ENCODE results near the gene ERVH48-1. TPM values are rescaled to one million over a fixed set of nuclear protein-coding genes. Genes with fewer than 3 reads are reported as not detected.

ERVH48-1 gene
- total RNA-seq, 6 donors from 2014 or later = 0.09 to 0.33 (median 0.15) TPM; not detected in 2

- no peak for ATAC-seq (ENCODE audit: low FRiP score in 2 of 2)
- Histone ChIP-seq H3K4me1 (peaks cover 5 to 15% (median 9%) of the 10 kb centered on the region in 4 donors), H3K36me3 (no peaks in the 10 kb centered on the region), H3K9me3 (no peaks in the 10 kb centered on the region), H3K4me3 (no peak overlapping the region), H3K27me3 (no peaks in the 10 kb centered on the region), H3K27ac (peak overlapping the region in 1 of 4 donors; percentile 30)
- no peak for DNase-seq
- TF ChIP-seq CTCF (IDR thresholded peaks at IDR 0.05) = no peak
- TF ChIP-seq EP300 (IDR thresholded peaks at IDR 0.05) = no peak
- no peak for TF ChIP-seq POLR2A (IDR thresholded peaks at IDR 0.05)
- no peak for TF ChIP-seq POLR2AphosphoS5 (IDR thresholded peaks at IDR 0.05)
- 88 to 91% methylated on average over 6 of the region's 6 CpGs for WGBS, 2 donors
Observed at GRCh38 chr21:42924433-42924751, 1.0 kb downstream of the ERVH48-1 start.

- peak in 1 of 2 donors; percentile 78 for DNase-seq
Observed at GRCh38 chr21:42923553-42924432, 1.6 kb downstream of the ERVH48-1 start.

GRCh38 chr21:42922918-42923317 lies 2.5 kb downstream of the ERVH48-1 start:
- 92% methylated on average over 16 to 18 of the region's 18 CpGs for WGBS, 2 donors

More at GRCh38 chr21:42923553-42924432, 1.6 kb downstream of the ERVH48-1 start:
- no peaks in the 10 kb centered on the region for H3K36me3 ChIP-seq
- H3K27me3 ChIP-seq = no peaks in the 10 kb centered on the region
- H3K9me3 ChIP-seq = no peaks in the 10 kb centered on the region
- ATAC-seq (ENCODE audit: low FRiP score in 2 of 2) = peak; percentile 90 to 94
- H3K27ac ChIP-seq = peak overlapping the region in 1 of 4 donors; percentile 30
- peak overlapping the region in 2 of 4 donors; percentile 11 to 25 for H3K4me3 ChIP-seq
- no peak for TF ChIP-seq EP300 (IDR thresholded peaks at IDR 0.05)
- TF ChIP-seq CTCF (IDR thresholded peaks at IDR 0.05) = peak; percentile 67 to 86 (median 80)
- peak; percentile 15 to 16 for TF ChIP-seq POLR2AphosphoS5 (IDR thresholded peaks at IDR 0.05)
- TF ChIP-seq POLR2A (IDR thresholded peaks at IDR 0.05) = no peak
- 26 to 31% methylated on average over 18 of the region's 18 CpGs for WGBS, 2 donors
- H3K4me1 ChIP-seq = peaks cover 5 to 15% (median 9%) of the 10 kb centered on the region in 4 donors

GRCh38 chr21:42921927-42922326 lies 3.5 kb downstream of the ERVH48-1 start:
- Histone ChIP-seq H3K36me3 (no peaks in the 10 kb centered on the region), H3K4me1 (peaks cover 5 to 15% (median 9%) of the 10 kb centered on the region in 4 donors), H3K4me3 (no peak overlapping the region), H3K9me3 (no peaks in the 10 kb centered on the region), H3K27me3 (no peaks in the 10 kb centered on the region), H3K27ac (no peak overlapping the region)
- DNase-seq = no peak
- TF ChIP-seq POLR2AphosphoS5 (IDR thresholded peaks at IDR 0.05) (no peak), POLR2A (IDR thresholded peaks at IDR 0.05) (no peak), CTCF (IDR thresholded peaks at IDR 0.05) (no peak)
- 88 to 90% methylated on average over 4 of the region's 4 CpGs for whole genome bisulfite sequencing, 2 donors
- ATAC-seq (ENCODE audit: low FRiP score in 2 of 2) = no peak

More at GRCh38 chr21:42922918-42923317, 2.5 kb downstream of the ERVH48-1 start:
- peaks cover 5 to 15% (median 9%) of the 10 kb centered on the region in 4 donors for H3K4me1 ChIP-seq
- no peaks in the 10 kb centered on the region for H3K9me3 ChIP-seq
- H3K4me3 ChIP-seq = no peak overlapping the region
- TF ChIP-seq POLR2AphosphoS5 (IDR thresholded peaks at IDR 0.05) (no peak), CTCF (IDR thresholded peaks at IDR 0.05) (no peak), POLR2A (IDR thresholded peaks at IDR 0.05) (no peak), EP300 (IDR thresholded peaks at IDR 0.05) (no peak)
- no peaks in the 10 kb centered on the region for H3K36me3 ChIP-seq
- ATAC-seq (ENCODE audit: low FRiP score in 2 of 2) (no peak), DNase-seq (peak in 1 of 2 donors; percentile 70)
- no peak overlapping the region for H3K27ac ChIP-seq
- H3K27me3 ChIP-seq = no peaks in the 10 kb centered on the region

Data from upper lobe of left lung (tissue), 6 donors.